ENCODE measurements around the gene KLK15. TPM values are rescaled to one million over a fixed set of nuclear protein-coding genes. Genes with fewer than 3 reads are reported as not detected.

Gene KLK15
- total and polyA plus RNA-seq, 2 of the 13 experiments (the other 11 are each of a cell fraction or from before 2014, with no cell fraction given): not detected

- TF ChIP-seq ARID3A (IDR thresholded peaks at IDR 0.05; ENCODE audit: low read depth, low read length) (no peak), ZNF12 (CRISPR knock-in tag; IDR thresholded peaks at IDR 0.05) (no peak), ZNF431 (CRISPR knock-in tag; IDR thresholded peaks at IDR 0.05; ENCODE audit: borderline replicate concordance, low read depth) (no peak), MED13 (CRISPR knock-in tag; IDR thresholded peaks at IDR 0.05) (no peak), PATZ1 (CRISPR knock-in tag; IDR thresholded peaks at IDR 0.05) (no peak), ZBTB25 (CRISPR knock-in tag; IDR thresholded peaks at IDR 0.05) (no peak), ADNP (CRISPR knock-in tag; IDR thresholded peaks at IDR 0.05) (no peak), DPF2 (CRISPR knock-in tag; IDR thresholded peaks at IDR 0.05; ENCODE audit: borderline replicate concordance, low read depth) (no peak), PRDM4 (CRISPR knock-in tag; IDR thresholded peaks at IDR 0.05; ENCODE audit: borderline replicate concordance) (no peak), TBX2 (CRISPR knock-in tag; IDR thresholded peaks at IDR 0.05; ENCODE audit: borderline replicate concordance) (no peak), CSRNP2 (CRISPR knock-in tag; conservative IDR thresholded peaks at IDR 0.05; ENCODE audit: low read depth) (no peak), ZC3H4 (CRISPR knock-in tag; IDR thresholded peaks at IDR 0.05; ENCODE audit: borderline replicate concordance) (no peak; the same call in 1 of the 2 replicates), ATF3 (CRISPR knock-in tag; IDR thresholded peaks at IDR 0.05) (no peak), MAZ (IDR thresholded peaks at IDR 0.05; ENCODE audit: borderline replicate concordance, low read depth, low read length) (no peak), MAZ (CRISPR knock-in tag; IDR thresholded peaks at IDR 0.05; ENCODE audit: low read depth) (no peak), FIP1L1 (IDR thresholded peaks at IDR 0.05; ENCODE audit: borderline replicate concordance, insufficient read depth, low read depth, low read length) (no peak), NR1H2 (CRISPR knock-in tag; IDR thresholded peaks at IDR 0.05; ENCODE audit: borderline replicate concordance, low read depth) (no peak), NFKB2 (CRISPR knock-in tag; IDR thresholded peaks at IDR 0.05; ENCODE audit: borderline replicate concordance) (no peak), YEATS2 (CRISPR knock-in tag; IDR thresholded peaks at IDR 0.05; ENCODE audit: borderline replicate concordance) (no peak)
Measured at GRCh38 chr19:50794074-50794875, 39.1 kb downstream of the KLK15 start (continued).
